Activated T-helper 1 cell treated with anti-CD3 and anti-CD28 coated beads, Interleukin-12 subunit alpha, Interleukin-12 subunit beta, Interleukin-2, Interleukin-4 antibody, amounts not matched to agents 30 ng/mL and 10 ng/mL and 1 ng/mL, durations not matched to agents 14 hours and 24 hours and 36 hours (primary cell): ENCODE data around the gene PLXDC2. TPM values are rescaled to one million over a fixed set of nuclear protein-coding genes. Genes with fewer than 3 reads are reported as not detected.

ENCODE experiments used
- DNase-seq: peaks from one replicate; pipeline ENCODE4 v3.0.0; 2021; ENCODE audit warnings: low spot score
- H3K27ac Mint-ChIP-seq: one replicate; pipeline ENCODE4 v1.8.0; 2021; ENCODE audit warnings: mild to moderate bottlenecking, mixed read lengths
- H3K27me3 Mint-ChIP-seq: one replicate; pipeline ENCODE4 v1.8.0; 2022; ENCODE audit warnings: mild to moderate bottlenecking, moderate library complexity, mixed read lengths; ENCODE audit not compliant: insufficient read depth
- H3K36me3 Mint-ChIP-seq: one replicate; pipeline ENCODE4 v1.8.0; 2021; ENCODE audit warnings: low read depth, mixed read lengths
- H3K4me1 Mint-ChIP-seq: one replicate; pipeline ENCODE4 v1.8.0; 2021; ENCODE audit warnings: low read depth, mixed read lengths
- H3K4me3 Mint-ChIP-seq: one replicate; pipeline ENCODE4 v1.8.0; 2021; ENCODE audit warnings: mild to moderate bottlenecking, moderate library complexity, mixed read lengths
- H3K9me3 Mint-ChIP-seq: one replicate; pipeline ENCODE4 v1.8.0; 2021; ENCODE audit warnings: mixed read lengths
- intact Hi-C: fragments of 100-400 bp; cut with micrococcal nuclease; formaldehyde crosslinking; loops from one replicate; pipeline ENCODE4 v1.15.1; 2024
- total RNA-seq: library from RNA; stranded (reverse); gene quantifications from 2 replicates; pipeline ENCODE4 v1.2.3, GENCODE V29; 2022

The PLXDC2 gene
- total RNA-seq, 1 donor from 2014 or later = not detected

DNA sequence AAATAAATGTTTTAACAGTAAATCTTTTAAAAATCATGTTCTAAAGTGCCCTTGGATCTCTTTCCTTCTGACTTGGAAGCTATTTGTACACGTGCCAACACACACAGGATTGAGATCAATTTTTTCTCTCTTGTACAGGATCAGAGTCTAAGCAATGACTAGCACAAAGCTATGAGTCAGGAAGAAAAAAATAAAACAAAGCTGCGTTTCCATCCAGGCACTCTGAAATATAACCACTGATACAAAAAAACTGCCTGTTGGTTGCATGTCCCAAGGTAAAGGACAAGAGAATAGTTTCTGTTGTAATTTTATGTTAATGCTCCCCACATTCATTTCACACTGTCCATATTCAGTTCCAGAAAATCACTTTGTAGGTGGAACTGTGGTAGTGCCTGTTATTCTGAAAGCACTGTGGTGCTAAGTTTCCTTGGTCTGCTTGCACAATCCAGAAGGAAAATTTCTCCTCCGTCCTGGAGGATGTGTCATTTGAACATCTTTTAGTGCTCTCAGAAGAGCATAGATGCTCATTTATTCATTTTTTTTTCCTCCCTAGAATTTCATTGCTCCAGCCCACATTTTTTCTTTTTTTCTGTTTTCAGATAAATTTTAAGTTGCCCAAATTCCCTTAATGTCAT, 113.4 kb downstream of the PLXDC2 start:
- Mint-ChIP-seq H3K4me3 (no peak overlapping the region), H3K4me1 (no peaks in the 10 kb centered on the region), H3K27me3 (peaks cover 1% of the 10 kb centered on the region), H3K27ac (no peak overlapping the region), H3K36me3 (no peaks in the 10 kb centered on the region), H3K9me3 (peaks cover 14% of the 10 kb centered on the region)
- no peak for DNase-seq
- intact Hi-C loops = no loop called here

DNA sequence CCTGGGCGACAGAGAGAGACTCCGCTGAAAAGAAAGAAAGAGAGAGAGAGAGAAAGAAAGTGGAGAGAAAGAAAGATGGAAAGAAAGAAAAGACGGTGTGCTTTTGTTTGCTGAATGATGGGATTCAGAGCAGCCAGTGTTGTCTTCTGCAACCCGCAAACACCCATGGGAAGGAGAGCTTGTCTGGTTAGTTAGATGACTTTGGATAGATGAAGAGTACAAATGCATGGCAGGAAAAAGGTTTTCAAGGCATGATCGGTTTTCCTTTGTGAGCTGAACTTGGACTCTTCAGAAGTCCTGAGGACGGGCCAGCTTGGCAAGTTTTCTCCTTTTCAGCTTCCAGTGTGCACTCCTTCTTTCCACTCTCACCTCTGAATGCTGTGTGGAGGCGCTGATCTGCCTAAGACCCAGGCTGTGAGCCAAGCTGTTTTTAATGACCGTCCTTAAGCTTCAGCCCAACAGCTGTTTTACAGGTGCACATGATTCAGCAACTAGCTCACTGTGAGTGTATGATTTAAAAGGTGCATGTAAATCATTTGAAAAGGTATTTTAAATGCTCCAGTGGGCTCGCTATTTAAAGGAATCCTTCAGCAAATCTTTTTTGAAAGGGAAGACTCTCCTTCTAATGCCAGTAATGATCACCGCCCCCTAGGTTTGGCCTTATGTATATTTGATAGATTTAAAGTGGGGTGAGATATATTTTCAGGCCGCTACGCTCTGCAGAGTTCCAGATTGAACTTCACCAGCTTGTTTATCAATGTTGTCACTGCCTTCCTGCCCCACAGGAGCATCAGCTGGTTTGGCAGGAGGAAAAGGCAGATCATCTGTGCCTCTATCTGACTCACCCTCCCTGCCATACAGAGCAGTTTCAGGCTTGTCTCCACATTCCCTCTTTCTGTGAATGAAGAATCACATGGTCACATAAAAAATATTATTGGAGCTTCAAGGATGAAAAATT, 115.0 kb downstream of the PLXDC2 start:
- no peak overlapping the region for H3K27ac Mint-ChIP-seq
- H3K9me3 Mint-ChIP-seq = peaks cover 14% of the 10 kb centered on the region
- peaks cover 1% of the 10 kb centered on the region for H3K27me3 Mint-ChIP-seq
- no peaks in the 10 kb centered on the region for H3K4me1 Mint-ChIP-seq
- no peaks in the 10 kb centered on the region for H3K36me3 Mint-ChIP-seq
- no peak overlapping the region for H3K4me3 Mint-ChIP-seq
- intact Hi-C loops = no loop called here
- DNase-seq = no peak

DNA sequence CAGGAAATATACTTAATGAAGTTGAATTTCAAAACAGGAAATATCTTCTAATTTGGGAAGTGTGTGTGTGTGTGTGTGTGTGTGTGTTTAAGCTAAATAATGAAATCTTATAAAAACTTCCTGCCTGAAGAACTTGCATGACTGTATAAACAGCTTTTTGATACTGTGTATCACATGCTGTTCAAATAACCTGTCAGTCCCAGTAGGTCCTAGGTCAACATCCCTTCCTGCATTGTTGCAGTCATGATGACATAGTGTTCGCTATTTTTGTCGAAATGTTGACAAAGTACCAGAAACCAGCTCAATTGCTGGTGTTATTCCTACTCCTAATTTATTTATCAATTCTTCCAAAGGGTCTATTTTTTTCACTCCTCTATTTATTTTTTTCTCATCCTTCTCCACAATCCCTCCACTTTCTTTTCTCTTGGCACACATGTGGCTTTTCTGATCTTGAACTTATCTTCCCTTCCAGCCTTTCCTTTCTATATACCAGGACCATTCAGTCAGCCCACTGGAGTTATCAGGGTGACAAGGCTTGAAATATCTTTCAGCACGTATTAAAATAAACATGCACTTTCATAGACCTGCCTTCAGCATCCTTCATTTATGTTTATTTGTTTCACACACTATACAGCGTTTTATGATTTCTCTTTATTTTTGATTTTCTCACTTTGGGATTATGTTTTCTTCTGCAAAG, 115.8 kb downstream of the PLXDC2 start:
- intact Hi-C loops = no loop called here
- H3K27ac Mint-ChIP-seq = no peak overlapping the region
- peaks cover 16% of the 10 kb centered on the region for H3K9me3 Mint-ChIP-seq
- H3K27me3 Mint-ChIP-seq = peaks cover 1% of the 10 kb centered on the region
- H3K4me3 Mint-ChIP-seq = no peak overlapping the region
- H3K4me1 Mint-ChIP-seq = no peaks in the 10 kb centered on the region
- no peak for DNase-seq
- H3K36me3 Mint-ChIP-seq = no peaks in the 10 kb centered on the region

DNA sequence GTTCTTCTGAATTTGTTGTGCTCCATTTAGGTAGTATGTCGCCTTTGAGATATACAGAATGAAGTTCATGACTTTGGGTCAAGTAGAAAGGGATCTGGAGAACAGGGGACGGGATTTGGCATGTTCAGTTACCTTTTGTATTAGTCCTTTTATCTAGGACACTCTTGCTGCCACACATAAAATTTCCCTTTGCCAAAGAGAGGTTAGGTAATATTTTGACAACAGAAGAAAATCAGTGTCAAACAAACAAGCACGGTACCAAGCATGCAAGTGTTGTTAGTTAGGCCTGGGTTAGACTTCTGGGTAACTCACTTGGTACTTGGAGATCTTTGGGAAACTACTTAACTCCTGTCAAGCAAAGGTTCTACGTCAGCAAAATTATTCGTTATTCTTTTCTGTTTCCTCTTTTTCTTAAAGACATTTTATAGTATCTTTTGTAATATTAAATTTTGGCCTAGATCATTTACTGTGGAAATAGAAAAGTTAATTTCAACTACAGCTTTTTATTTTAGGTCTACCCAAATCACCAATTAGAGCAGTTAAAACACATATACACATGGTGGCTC, 116.7 kb downstream of the PLXDC2 start:
- Mint-ChIP-seq H3K4me1 (no peaks in the 10 kb centered on the region), H3K27me3 (peaks cover 1% of the 10 kb centered on the region), H3K36me3 (no peaks in the 10 kb centered on the region), H3K4me3 (no peak overlapping the region), H3K9me3 (peaks cover 20% of the 10 kb centered on the region), H3K27ac (no peak overlapping the region)
- intact Hi-C loops = no loop called here
- DNase-seq = no peak

DNA sequence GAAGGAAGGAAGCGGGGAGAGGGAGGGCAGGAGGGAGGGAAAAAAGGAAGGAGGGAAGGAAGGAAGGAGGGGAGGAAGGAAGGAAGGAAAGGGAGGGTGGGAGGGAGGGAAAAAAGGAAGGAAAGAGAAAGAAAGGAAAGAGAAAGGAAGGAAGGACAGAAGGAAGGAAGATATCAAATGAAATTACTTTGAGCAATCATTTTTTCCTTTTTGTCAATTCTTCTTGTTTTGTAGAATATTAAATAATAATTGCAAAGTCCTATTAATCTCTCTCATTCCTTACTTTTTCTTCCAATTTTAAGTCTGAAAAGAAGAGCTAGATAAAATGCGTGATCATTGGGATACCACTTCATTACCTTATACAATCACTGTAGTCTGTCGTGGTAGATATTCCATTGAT, 117.5 kb downstream of the PLXDC2 start:
- Mint-ChIP-seq H3K27ac (no peak overlapping the region), H3K4me3 (no peak overlapping the region), H3K4me1 (no peaks in the 10 kb centered on the region), H3K9me3 (peaks cover 19% of the 10 kb centered on the region), H3K36me3 (no peaks in the 10 kb centered on the region), H3K27me3 (peaks cover 1% of the 10 kb centered on the region)
- intact Hi-C loops = no loop called here
- no peak for DNase-seq

DNA sequence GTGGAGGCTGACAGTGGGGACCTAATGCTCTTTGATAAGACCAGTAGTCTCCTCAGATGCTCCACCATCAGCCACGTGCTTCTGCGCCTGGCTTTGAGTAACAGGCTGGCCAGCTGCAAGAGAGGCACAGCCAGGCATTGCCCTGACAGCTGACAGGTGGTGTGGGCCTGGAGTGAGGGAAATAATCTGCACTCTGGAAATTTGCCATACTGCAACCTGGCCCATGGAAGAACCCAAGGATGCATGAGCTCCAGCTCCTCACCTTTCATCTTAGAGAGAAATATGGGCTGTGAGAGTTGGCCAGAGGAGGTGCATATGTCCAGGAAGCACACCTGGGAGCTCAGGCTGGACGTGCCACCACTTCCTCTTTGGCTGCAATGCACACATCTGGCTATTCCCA, 118.9 kb downstream of the PLXDC2 start:
- intact Hi-C loops = no loop called here
- DNase-seq = no peak
- Mint-ChIP-seq H3K9me3 (peaks cover 20% of the 10 kb centered on the region), H3K4me3 (no peak overlapping the region), H3K4me1 (no peaks in the 10 kb centered on the region), H3K36me3 (no peaks in the 10 kb centered on the region), H3K27ac (no peak overlapping the region), H3K27me3 (no peaks in the 10 kb centered on the region)

DNA sequence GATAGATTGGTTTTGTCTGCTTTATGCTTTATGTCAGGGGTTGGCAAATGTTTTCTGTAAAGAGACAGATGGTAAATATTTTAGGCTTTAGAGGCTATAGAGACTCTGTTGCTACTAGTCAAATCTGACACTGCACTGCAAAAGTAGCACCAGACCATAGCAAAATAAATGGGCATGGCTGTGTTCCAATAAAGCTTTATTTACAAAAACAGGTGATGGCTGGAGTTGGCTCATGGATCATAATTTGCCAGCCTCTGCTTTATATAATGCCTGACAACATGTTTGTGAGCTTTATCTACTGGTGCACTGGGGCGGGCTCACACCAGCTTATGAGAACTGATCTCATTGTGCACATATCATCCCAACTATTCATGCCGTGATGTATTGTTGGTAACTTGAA, 120.1 kb downstream of the PLXDC2 start:
- Mint-ChIP-seq H3K9me3 (peaks cover 20% of the 10 kb centered on the region), H3K4me3 (no peak overlapping the region)

DNA sequence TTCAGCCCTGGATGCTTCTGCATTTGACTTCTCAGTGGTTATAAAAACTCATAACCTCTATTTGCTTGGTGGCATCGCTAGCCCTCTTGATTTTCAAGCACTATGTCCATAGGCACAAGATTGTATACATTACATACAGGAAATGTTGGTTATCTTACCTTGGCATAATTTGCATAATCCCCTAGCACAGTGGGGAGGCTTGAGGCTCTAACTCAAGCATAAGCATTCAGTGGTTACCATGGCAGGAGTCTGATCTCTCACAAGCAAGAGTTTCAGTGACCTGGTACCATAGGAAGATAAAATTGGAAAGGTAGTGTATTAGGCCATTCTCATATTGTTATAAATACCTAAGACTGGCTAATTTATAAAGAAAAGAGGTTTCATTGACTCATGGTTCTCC, 121.8 kb downstream of the PLXDC2 start:
- Mint-ChIP-seq H3K4me1 (no peaks in the 10 kb centered on the region), H3K27me3 (no peaks in the 10 kb centered on the region), H3K27ac (no peak overlapping the region), H3K36me3 (no peaks in the 10 kb centered on the region), H3K4me3 (no peak overlapping the region), H3K9me3 (peaks cover 10% of the 10 kb centered on the region)
- intact Hi-C loops = no loop called here
- DNase-seq = no peak

More for the DNA sequence above, 120.1 kb downstream of the PLXDC2 start:
- no peaks in the 10 kb centered on the region for H3K4me1 Mint-ChIP-seq
- DNase-seq = no peak
- no peaks in the 10 kb centered on the region for H3K27me3 Mint-ChIP-seq
- no peak overlapping the region for H3K27ac Mint-ChIP-seq
- H3K36me3 Mint-ChIP-seq = no peaks in the 10 kb centered on the region
- intact Hi-C loops = no loop called here

DNA sequence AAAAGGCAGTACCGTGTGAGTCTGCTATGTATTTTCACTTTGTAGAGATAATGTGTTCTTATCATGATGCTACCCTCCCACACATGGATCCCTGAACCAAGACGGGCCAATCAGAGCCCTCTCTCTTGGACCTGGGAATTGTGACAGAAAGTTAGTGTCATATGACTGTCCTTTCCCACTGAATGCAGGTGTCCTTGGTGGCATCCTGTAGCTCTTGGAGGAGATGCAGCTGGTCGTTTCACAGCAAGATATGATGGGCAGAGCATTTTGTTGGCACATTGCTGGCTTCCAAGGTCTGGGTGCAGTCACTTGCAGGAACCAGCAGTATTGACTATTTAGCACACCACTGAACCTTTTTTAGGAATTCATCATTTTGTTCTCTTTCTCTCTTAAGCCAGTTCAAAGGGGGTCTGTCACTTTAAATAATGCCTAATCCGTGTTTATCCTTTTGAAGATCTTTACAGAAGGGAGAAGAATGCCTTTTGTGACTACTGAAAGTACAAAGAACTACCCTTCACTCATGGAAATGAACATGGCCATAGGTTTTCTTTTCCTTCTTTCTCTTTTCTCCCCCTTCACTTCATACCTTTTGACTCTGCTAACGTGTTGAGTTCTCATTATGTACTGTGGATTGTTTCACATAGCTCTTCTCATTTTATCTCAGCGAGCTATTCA, 125.1 kb downstream of the PLXDC2 start:
- Mint-ChIP-seq H3K4me1 (no peaks in the 10 kb centered on the region), H3K27ac (no peak overlapping the region), H3K9me3 (peaks cover 14% of the 10 kb centered on the region), H3K36me3 (no peaks in the 10 kb centered on the region), H3K4me3 (no peak overlapping the region), H3K27me3 (no peaks in the 10 kb centered on the region)
- intact Hi-C loops = no loop called here
- DNase-seq = no peak

DNA sequence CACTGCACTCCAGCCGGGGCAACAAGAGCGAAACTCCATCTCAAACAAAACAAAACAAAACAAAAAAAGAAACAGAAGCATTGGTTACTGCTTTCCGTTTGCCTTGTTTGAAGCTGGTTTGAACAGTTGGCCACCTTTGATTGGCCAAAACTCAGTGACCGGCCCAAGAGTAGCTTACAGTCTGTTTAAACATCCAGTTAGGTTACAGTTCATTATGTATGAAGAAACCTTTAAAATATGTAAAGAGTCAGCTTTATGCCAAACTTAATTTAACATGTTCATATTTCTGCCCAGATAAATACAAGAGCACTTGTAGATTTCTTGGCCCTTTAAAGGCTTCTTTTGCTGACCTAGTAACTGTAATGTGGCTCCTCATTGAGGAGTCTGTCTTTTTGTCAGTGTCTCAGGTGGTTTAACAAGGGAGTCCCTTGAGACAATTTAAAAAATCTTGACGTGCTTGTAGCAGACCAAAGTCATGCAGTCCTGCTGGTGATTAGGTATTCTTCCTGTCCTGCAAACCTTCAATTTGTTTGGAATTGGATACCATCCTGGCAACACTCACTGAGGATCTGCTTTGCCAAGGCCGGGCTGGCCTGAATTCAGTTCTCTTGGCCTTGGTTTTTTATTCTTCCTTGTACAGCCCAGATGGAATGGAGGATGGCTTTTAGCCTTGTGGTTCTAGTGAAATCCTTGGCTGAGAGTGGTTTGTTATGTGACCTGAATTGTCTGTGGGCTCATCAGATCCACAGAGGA, 128.9 kb downstream of the PLXDC2 start:
- intact Hi-C loops = no loop called here
- Mint-ChIP-seq H3K27me3 (no peaks in the 10 kb centered on the region), H3K36me3 (no peaks in the 10 kb centered on the region), H3K9me3 (peaks cover 4% of the 10 kb centered on the region), H3K4me3 (no peak overlapping the region), H3K27ac (no peak overlapping the region), H3K4me1 (no peaks in the 10 kb centered on the region)
- no peak for DNase-seq

DNA sequence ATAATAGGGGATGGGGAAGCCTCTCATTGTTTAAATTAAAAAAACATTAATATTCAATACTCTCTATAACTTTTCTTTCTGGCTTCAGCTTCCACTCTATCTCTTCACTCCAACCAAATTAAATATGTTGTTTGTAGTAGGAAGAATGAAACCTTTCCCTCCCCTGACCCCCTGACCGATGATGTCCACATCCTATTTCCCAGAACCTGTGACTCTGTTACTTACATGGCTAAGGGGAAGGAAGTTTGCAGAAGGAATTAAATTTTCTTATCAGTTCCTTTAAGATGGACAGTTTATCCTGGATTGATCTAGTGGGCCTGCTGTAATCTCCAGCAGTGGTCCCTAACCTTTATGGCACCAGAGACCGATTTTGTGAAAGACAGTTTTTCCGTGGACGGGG, 130.0 kb downstream of the PLXDC2 start:
- H3K36me3 Mint-ChIP-seq = no peaks in the 10 kb centered on the region
- peaks cover 4% of the 10 kb centered on the region for H3K9me3 Mint-ChIP-seq
- no peaks in the 10 kb centered on the region for H3K4me1 Mint-ChIP-seq
- no peak for DNase-seq
- no peaks in the 10 kb centered on the region for H3K27me3 Mint-ChIP-seq
- no peak overlapping the region for H3K27ac Mint-ChIP-seq
- intact Hi-C loops = no loop called here
- no peak overlapping the region for H3K4me3 Mint-ChIP-seq

DNA sequence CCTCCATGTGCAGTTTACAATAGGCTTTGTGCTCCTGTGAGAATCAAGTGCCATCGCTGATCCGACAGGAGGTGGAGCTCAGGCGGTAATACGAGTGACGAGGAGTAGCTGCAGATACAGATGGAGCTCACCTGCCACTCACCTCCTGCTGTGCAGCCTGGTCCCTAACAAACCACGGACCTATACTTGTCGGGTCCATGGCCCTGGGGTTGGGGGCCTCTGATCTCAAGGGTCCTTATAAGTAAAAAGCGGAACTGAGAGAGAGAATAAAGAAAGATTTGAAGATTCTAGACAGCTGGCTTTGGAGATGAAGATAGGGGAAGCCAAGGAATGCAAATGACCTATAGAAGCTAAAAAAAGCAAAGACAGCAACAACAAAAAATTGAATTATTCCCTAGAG, 130.6 kb downstream of the PLXDC2 start:
- H3K27me3 Mint-ChIP-seq = no peaks in the 10 kb centered on the region
- H3K4me1 Mint-ChIP-seq = no peaks in the 10 kb centered on the region
- DNase-seq = no peak
- H3K4me3 Mint-ChIP-seq = no peak overlapping the region
- H3K36me3 Mint-ChIP-seq = no peaks in the 10 kb centered on the region
- H3K9me3 Mint-ChIP-seq = peaks cover 4% of the 10 kb centered on the region
- H3K27ac Mint-ChIP-seq = no peak overlapping the region
- intact Hi-C loops = no loop called here
